Fibroblast of pulmonary artery (primary cell): Measurements from ENCODE around the gene TACC2.

Experiments used
- DNase-seq: peaks from one replicate; pipeline ENCODE4 v3.0.0-alpha.2; 2010; ENCODE audit warnings: low read depth
- H3K4me3 ChIP-seq: replicated peaks from 2 replicates; pipeline ENCODE4 v1.5.1; 2011; ENCODE audit warnings: low read depth, mild to moderate bottlenecking, control low read depth, low read length, moderate library complexity
- TF ChIP-seq, protein P1 (sequence below): IDR thresholded peaks from 2 replicates; pipeline ENCODE4 v1.5.1; 2011; ENCODE audit warnings: mild to moderate bottlenecking, control low read depth, low read length, inconsistent platforms; ENCODE audit errors: missing control alignments

The TACC2 gene

GRCh38 chr10:122154545-122155366 lies 165.8 kb downstream of the TACC2 start:
- H3K4me3 ChIP-seq, result no peak overlapping the region
- TF ChIP-seq, protein P1, sequence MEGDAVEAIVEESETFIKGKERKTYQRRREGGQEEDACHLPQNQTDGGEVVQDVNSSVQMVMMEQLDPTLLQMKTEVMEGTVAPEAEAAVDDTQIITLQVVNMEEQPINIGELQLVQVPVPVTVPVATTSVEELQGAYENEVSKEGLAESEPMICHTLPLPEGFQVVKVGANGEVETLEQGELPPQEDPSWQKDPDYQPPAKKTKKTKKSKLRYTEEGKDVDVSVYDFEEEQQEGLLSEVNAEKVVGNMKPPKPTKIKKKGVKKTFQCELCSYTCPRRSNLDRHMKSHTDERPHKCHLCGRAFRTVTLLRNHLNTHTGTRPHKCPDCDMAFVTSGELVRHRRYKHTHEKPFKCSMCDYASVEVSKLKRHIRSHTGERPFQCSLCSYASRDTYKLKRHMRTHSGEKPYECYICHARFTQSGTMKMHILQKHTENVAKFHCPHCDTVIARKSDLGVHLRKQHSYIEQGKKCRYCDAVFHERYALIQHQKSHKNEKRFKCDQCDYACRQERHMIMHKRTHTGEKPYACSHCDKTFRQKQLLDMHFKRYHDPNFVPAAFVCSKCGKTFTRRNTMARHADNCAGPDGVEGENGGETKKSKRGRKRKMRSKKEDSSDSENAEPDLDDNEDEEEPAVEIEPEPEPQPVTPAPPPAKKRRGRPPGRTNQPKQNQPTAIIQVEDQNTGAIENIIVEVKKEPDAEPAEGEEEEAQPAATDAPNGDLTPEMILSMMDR, result no peak
- peak; percentile 52 for DNase-seq

DNA sequence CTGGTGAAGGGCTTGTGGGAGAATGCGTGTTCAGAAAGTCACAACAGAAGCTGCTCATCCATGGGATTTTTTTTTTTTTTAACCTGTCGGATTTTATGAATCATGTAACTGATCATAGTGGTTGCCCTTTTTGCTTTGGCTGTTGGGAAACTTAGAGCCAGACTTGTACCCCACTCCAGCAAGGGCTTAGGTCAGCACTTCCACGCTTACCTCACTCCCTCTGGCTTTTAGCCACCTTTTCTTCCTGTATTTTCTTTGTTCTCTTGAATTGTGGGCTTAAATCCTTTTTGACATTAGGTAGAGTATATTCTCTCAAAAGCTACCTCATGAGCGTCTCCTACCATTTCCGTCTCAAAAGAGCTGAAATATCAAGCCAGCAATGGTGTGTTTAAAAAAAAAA lies 168.5 kb downstream of the TACC2 start:
- TF ChIP-seq, protein P1, result no peak
- DNase-seq, result peak; percentile 47
- H3K4me3 ChIP-seq, result no peak overlapping the region

GRCh38 chr10:122158362-122158761 lies 169.4 kb downstream of the TACC2 start:
- H3K4me3 ChIP-seq, result no peak overlapping the region
- DNase-seq, result no peak
- TF ChIP-seq, protein P1, result no peak

DNA sequence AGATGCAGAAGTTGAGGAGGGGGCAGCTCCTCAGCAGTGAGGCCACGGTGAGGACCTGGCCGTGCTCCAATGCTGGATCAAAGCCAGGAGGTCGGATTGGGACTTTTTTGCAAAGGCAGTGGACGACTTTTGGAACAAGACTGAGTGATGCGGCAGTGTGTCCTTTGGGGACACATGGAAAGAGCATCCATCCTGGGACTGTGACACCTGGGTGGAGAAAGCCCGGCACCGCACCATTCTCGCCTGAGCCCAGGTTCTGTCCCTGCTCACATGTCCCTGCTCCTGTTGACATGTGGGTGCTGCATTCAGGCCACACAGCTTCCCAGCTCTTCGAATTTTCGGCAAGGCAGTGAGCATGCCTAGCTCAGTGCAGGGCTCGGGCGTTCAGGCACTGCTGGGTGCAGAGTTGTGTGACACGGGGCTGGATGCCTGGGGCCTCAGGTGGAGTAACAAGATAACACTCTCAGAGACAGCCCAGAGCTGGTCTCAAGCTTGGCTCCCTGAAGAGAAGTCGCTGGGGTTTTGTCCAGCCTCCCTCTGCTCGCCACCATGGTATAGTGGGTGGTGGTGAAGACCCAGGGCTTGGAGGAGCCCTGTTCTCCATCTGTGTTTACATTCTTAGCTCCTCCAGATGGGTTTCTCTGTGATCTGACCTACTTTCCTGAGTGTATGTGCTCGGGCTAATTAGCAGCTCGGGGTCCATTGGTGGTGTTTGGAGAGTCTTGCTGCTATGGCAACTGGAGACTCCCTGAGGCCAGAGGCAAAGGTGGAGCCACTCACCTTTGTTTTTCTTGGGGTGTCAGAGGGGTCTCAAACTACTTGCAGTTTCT lies 170.4 kb downstream of the TACC2 start:
- DNase-seq, result no peak
- H3K4me3 ChIP-seq, result no peak overlapping the region
- TF ChIP-seq, protein P1, result no peak

- H3K4me3 ChIP-seq, result no peak overlapping the region
- TF ChIP-seq, protein P1, result no peak
- DNase-seq, result no peak
Measured at GRCh38 chr10:122161795-122162194, 172.8 kb downstream of the TACC2 start.

- peak overlapping the region; percentile 53 for H3K4me3 ChIP-seq
- DNase-seq, result no peak
- TF ChIP-seq, protein P1, result no peak
Measured at GRCh38 chr10:122162671-122163173, 173.8 kb downstream of the TACC2 start.
